Measurements from ENCODE around the gene RNF152.

GRCh38 chr18:61825386-61825785 lies 67.4 kb downstream of the RNF152 start:
- TF ChIP-seq, protein P1, sequence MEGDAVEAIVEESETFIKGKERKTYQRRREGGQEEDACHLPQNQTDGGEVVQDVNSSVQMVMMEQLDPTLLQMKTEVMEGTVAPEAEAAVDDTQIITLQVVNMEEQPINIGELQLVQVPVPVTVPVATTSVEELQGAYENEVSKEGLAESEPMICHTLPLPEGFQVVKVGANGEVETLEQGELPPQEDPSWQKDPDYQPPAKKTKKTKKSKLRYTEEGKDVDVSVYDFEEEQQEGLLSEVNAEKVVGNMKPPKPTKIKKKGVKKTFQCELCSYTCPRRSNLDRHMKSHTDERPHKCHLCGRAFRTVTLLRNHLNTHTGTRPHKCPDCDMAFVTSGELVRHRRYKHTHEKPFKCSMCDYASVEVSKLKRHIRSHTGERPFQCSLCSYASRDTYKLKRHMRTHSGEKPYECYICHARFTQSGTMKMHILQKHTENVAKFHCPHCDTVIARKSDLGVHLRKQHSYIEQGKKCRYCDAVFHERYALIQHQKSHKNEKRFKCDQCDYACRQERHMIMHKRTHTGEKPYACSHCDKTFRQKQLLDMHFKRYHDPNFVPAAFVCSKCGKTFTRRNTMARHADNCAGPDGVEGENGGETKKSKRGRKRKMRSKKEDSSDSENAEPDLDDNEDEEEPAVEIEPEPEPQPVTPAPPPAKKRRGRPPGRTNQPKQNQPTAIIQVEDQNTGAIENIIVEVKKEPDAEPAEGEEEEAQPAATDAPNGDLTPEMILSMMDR (conservative IDR thresholded peaks at IDR 0.05 in 1 of 2, IDR thresholded peaks at IDR 0.05 in 1 of 2; ENCODE audit: extremely low read depth in 1 of 2, insufficient read depth in 1 of 2, low read depth in 1 of 2, low read length in 2 of 2) = no peak
- TF ChIP-seq EZH2 (IDR thresholded peaks at IDR 0.05; ENCODE audit: borderline replicate concordance, low read length) = no peak

Data from mammary epithelial cell (primary cell).